Measurements from ENCODE around the gene ANKRD42.
A peak's percentile ranks its signal among the peaks of the same experiment; 100 is the strongest.

Gene ANKRD42

GRCh38 chr11:83193315-83194280, at the start of gene ANKRD42:
Gene ANKRD42 (plus strand): TSS chr11:83193712. CDS start chr11:83194671, 959 bp downstream.
- DNase-seq (ENCODE audit: low spot score), result peak; percentile 73

GRCh38 chr11:83147895-83148294, 45.6 kb upstream of the ANKRD42 start:
- DNase-seq (ENCODE audit: low spot score), result no peak

- DNase-seq (ENCODE audit: low spot score), result no peak
Measured at GRCh38 chr11:83150450-83150849, 43.1 kb upstream of the ANKRD42 start.

GRCh38 chr11:83151274-83151977, 42.1 kb upstream of the ANKRD42 start:
- DNase-seq (ENCODE audit: low spot score), result no peak

GRCh38 chr11:83152264-83152663, 41.2 kb upstream of the ANKRD42 start:
- DNase-seq (ENCODE audit: low spot score), result no peak

- no peak for DNase-seq (ENCODE audit: low spot score)
Measured at GRCh38 chr11:83153764-83154163, 39.7 kb upstream of the ANKRD42 start.

- peak; percentile 80 for DNase-seq (ENCODE audit: low spot score)
Measured at GRCh38 chr11:83156144-83156995, 37.1 kb upstream of the ANKRD42 start.

GRCh38 chr11:83156996-83157593, 36.4 kb upstream of the ANKRD42 start, which contains the start of gene PCF11:
Gene PCF11 (plus strand): TSS chr11:83157131. CDS start chr11:83157440, 309 bp downstream.
- DNase-seq (ENCODE audit: low spot score), result peak; percentile 15

- peak; percentile 23 for DNase-seq (ENCODE audit: low spot score)
Measured at GRCh38 chr11:83157594-83158356, 35.7 kb upstream of the ANKRD42 start.

GRCh38 chr11:83158357-83158786, 35.1 kb upstream of the ANKRD42 start:
- DNase-seq (ENCODE audit: low spot score), result no peak

- DNase-seq (ENCODE audit: low spot score), result no peak
Measured at GRCh38 chr11:83158965-83159901, 34.3 kb upstream of the ANKRD42 start.

GRCh38 chr11:83159902-83160865, 33.3 kb upstream of the ANKRD42 start:
- no peak for DNase-seq (ENCODE audit: low spot score)

- DNase-seq (ENCODE audit: low spot score), result no peak
Measured at GRCh38 chr11:83161610-83162199, 31.8 kb upstream of the ANKRD42 start.

- no peak for DNase-seq (ENCODE audit: low spot score)
Measured at GRCh38 chr11:83162377-83162776, 31.1 kb upstream of the ANKRD42 start.

- DNase-seq (ENCODE audit: low spot score), result no peak
Measured at GRCh38 chr11:83166193-83166866, 27.2 kb upstream of the ANKRD42 start.

GRCh38 chr11:83168756-83169155, 24.8 kb upstream of the ANKRD42 start:
- DNase-seq (ENCODE audit: low spot score), result no peak

GRCh38 chr11:83170865-83171264, 22.6 kb upstream of the ANKRD42 start:
- no peak for DNase-seq (ENCODE audit: low spot score)
